HG03520 (cell line): ENCODE data around the gene MTUS2.
"Not testable (repeated sequence)": the region's sequence is repeated elsewhere in the genome, so short reads cannot be mapped to it uniquely, and the experiment has no call there.

Source experiments
- ATAC-seq: cut with Tn5 transposase; IDR thresholded peaks from one replicate; pipeline ENCODE4 v1.9.1; 2021; ENCODE audit warnings: mild to moderate bottlenecking, moderate library complexity; ENCODE audit not compliant: unreplicated experiment

MTUS2 gene

DNA sequence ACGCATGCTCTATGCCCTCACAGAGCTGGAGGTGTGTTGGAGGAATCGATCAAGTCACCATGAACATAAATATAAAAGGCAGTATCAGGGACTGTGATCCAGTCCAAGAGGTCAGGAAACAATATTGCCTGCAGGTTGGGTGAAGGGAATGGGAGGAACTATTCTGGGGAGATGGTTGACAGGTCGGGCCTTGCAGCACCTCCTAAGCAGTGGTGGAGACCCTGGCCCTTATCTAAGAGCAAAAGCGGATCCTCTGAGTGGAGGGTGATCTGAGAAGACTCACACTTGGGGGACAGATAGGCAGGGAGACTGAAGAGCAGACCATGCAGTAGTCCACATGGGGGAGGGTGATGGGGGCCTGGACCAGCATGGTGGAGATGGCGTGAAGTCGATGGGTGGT lies 561.9 kb downstream of the MTUS2 start:
- no peak for ATAC-seq

DNA sequence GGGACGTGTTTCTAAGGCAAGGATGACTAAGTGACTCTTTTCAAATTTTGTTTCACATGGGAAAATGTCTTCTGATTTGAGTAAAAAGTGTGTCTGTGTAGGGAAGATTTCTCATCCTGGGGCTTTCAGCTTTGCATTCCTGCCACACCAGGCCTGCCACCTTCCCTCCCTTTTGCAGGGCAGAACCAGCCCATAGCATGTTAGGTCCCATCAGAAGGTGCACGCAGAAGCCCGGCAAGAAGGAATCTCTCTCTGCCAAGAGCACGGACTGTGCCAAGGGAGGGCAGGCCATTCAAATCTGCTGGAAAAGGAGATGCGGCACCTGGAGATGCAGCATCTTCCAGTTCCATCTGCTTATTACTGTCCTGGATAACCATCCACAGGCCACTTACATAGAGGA lies 563.3 kb downstream of the MTUS2 start:
- ATAC-seq: no peak

DNA sequence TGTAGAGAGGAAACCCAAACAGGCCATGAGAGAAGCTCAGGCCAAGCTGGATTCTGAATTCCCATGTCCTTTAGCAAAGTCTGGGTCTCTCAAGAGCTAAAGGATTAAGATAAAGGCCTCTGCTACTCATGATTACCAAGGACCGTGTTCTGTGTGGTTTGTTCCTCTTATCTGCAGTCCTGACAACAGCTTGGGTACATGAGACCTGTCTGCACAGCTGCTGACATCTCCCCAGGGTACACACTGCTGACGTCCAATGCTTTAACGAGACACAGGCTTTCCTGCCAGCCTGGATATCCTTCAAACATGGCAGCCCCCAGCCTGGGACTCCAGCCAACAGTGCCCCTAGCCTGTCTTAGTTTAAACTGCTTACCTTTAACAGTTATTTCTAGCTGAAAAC lies 564.3 kb downstream of the MTUS2 start:
- ATAC-seq: no peak

DNA sequence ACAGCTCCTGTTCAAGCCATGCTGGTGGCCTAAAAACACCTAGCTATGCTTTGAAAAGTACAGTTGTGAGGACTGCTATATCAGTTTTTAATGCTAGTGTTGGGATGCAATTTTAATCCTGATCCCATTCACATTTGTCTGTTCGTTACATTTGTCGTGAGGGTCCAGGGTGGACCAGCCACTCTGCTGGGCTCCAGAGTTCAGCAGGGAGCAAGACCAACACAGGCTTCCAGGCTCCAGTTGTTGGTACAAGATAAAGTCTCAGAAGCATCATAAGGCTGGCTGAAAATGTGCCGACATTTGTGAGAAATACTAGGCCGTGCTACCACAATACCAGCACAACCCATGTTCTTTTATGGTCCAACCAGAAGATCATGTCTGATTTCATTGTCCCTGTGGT lies 564.7 kb downstream of the MTUS2 start:
- no peak for ATAC-seq

DNA sequence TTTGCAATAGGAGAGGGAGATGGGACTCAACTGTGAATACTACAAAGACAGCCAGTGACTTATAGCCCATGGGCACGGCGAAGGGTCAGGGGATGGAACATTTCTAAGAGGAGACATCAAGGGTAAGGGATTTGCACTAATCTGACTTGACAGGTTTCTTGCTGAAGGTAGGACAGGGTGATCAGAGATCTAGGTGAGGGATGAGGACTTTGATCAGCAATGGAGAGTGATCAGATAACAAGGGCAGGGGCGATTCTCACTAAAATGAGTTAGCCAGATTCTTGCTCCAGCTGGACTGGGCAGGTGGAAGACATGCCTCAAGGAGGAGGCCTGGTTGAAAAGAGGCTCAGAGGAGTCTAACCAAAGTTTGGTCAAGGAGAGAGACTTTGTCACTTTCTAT lies 566.1 kb downstream of the MTUS2 start:
- no peak for ATAC-seq

DNA sequence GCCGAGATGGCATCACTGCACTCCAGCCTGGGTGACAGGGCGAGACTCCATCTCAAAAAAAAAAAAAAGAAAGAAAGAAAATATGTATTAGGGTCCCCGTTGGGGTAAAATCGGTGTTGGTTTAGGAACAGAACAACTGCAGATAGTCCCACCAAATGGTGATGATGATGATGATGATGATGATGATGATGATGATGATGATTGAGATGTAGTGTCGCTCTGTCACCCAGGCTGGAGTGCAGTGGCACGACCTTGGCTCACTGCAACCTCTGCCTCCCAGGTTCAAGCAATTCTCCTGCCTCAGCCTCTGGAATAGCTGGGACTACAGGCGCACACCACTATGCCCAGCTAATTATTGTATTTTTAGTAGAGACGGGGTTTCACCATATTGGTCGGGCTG lies 570.5 kb downstream of the MTUS2 start:
- not testable (repeated sequence) for ATAC-seq

DNA sequence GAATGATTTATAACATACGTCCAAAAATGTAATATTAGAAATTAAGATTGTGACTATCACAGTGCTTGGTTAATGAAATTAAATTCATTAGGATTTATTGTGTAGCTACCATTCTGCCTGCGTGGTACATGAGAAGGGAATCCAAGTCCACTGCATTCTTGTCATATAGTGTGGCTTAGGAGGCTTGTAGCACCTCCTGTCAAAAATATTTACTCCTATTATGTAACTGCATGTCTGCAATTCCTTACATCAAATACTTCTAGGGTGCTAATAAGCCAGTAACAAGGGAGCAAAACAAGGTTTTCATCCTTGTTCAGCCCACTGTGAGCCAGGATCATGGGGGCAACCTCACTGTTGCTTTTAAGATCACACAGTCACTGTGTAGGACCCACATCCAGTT lies 576.3 kb downstream of the MTUS2 start:
- ATAC-seq: no peak

DNA sequence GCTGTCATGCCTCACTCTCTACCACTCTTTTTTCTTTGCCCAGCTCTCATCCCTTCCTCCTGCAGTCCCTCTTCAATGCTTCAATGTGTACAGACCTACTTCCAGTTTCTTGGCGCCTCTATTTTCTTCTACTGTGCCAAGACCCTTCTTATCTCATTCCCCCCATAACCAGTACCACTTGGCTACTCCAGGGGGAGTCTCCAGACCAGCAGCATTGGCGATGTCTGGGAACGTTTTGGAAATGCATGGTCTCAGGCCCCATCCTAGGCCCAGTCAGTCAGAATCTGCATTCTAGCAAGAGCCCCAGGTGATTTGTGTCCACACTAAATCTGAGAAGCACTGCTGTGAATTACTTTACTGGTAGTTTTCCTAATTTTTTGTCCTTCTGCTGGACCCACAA lies 577.1 kb downstream of the MTUS2 start:
- no peak for ATAC-seq

DNA sequence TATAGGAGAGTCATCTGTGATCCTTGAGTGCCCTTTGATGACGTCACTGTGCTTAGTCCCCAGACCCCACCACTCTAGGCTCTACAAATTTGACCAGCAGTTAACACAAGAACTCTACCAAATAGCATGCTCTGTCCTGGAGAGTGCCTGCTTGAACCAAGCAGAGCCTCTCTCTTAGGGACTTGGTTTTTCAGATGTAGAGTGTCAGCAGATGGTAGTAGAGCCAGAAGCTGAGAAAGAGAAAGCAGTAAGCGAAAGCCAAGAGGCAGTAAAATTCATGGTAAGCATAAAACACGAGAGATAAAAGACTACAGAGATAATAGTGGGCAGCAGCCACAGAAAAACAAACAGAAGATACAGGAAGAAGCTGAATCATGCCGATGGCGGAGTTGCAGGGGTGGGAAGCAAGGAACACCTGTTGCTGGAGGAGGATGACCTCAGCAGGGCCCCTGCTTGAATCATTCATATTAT lies 582.1 kb downstream of the MTUS2 start:
- no peak for ATAC-seq

DNA sequence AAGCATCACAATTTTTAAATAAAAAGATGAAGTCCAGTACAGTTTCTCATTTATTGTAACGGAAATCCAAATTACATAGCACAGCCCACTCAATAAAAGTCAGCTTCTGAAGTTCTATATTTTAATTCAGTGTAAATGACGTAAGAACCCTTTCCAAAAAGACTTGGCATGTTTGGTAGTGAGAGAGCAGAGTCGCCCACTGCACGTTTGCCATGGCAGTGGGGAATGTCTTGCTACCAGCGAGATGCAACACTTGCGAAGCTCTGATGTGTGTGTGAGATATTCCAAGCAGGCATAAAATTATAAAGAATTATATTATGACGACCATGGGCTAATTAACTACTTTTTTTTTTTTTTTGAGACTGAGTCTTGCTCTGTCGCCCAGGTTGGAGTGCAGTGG lies 585.3 kb downstream of the MTUS2 start:
- no peak for ATAC-seq

DNA sequence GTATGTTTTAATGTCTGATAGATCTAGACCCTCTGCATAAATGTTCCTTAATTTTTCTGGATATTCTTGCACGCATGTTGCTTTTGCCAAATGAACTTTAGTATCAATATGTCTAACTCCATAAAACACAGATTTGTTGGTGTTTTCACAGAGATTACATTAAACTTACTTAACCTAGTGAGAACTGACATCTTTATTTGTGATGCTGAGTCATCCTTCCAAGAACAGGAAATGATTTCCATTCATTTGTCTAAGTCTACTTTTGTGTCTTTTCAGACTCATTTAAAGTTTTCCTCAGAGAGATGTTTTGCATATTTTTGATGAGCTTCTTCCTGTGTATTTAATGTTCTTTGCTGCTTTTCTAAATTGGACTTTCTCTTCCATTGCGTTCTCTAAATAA lies 591.3 kb downstream of the MTUS2 start:
- ATAC-seq: no peak

DNA sequence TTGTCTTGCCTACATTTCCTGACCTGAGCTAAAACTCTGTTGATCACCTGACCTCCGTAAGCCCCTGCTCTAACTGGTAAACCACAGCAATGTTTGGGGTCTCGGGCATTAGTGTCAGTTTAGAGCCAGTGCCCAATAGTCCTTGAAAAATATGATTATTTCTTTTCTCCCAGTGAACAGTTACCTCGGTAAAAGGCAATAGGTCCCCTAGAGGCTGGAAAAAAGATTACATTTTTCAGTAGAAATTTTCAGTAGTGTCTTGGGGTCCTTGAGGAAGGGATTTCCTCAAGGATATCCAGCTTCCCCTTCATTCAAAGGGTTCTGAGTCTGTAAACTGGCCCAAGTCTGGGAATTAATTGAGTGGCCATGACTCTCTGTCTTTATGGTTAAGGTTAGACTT lies 597.9 kb downstream of the MTUS2 start:
- no peak for ATAC-seq

DNA sequence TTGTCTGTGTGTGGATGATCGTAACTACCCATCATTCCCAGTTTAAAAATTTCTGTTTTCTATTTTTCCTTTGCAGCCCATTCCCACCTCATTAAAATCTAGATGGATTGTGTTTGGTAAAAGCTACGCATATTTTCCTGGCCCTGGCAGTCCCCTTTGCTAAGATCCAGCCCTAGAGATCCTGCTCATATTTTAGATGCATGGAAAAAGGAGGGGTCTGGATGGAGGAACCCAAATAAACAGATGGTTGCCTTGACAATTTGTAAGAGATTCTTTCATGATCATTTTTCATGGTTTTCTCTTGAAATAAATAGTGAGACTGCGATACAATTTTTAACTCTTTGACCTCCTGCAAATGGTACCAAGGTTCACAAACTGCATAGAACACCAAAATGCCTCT lies 601.0 kb downstream of the MTUS2 start:
- no peak for ATAC-seq

DNA sequence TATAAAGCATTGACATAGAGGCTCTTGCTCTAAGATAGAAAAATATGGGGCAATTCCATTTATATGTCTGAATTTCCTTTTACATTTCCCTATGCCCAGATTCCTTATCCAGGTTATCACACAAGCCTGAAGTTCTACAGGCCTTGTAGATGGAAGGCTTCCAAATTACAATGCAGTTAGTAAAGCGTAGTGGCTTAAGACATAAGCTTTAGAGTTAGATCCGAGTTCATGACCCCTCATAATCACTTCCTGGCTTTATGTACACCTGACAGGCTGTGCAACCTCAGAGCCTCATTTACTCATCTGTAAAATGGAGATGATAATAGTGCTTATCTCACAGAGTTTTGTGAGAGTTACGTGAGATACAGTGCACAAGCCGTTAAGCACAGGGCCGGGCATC lies 601.9 kb downstream of the MTUS2 start:
- no peak for ATAC-seq

DNA sequence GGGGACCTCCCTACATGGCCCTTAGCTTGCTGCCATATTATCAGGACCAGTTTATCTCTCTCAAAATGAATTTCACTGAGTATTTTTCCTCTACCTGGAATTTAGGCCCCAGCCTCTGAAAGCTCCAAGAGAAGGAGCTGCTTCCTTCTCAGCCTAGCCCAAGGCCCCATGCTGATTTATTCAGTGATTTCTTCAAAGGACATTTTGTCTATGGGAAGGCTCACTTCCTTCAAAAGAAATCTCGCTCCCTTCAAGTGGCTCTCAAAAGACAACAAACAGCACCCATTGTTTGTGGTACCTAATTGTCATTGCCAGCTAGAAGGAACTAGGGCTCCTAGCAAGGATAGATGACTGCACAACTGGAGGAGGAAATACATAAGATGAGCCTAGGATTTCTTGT lies 602.9 kb downstream of the MTUS2 start:
- no peak for ATAC-seq

DNA sequence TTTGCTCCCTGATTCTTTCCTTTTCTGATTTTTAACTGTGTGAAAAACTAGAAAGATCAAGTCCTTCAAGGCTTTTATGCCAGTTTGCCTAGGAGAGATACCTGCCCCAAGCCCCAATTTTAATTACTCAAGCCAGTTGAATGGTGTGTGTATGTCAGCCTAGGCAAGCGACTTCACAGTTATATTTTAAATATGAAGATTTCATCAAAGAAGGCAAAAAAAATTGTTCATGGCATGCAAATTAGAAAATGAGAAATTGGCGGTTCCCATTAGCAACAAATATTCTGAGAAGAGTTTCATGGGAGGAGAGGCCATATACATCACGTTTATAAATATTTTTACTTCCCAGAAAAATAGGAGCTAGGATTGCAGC lies 607.8 kb downstream of the MTUS2 start:
- no peak for ATAC-seq

DNA sequence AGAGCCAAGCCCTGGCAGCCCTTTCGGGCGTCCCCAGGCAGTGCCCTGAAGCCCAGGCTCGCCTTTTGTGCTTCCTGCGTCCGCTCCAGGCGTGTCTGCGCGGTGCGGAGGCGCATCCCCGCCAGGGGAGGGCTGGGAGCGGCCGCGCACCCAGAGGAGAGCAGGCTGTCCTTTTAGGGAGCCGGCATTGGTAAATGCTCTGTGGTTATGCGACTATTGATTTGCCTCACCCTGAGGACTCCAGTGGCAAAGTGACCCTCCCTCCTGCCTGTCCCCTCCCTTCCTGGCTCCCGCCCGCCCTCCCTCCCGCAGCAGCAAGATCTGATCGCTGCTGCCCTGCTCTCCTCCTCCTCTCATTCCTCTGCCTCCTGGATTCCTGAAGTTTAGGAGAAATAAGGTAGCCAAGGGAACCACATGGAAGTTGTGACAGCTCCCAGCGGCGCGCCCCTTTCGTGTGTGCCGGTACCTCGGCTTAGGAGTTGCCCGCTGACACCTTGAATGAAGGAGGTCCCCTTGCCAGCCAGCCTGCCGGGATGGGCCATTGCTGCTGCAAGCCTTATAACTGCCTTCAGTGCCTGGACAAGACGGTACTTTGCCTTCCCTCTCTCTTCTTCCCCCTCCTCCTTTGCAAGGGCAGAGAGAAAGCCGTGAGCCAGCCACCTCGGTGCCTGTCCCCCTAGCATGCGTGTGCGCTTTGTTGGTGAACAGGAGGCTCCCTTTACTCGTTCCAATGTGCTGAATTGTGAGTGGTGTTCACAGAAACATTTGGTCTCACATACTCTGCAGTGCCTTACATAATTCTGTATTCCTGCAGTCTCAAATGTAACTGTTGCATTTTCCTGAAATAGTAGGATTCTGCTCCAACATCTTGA lies 608.4 kb downstream of the MTUS2 start:
- no peak for ATAC-seq

DNA sequence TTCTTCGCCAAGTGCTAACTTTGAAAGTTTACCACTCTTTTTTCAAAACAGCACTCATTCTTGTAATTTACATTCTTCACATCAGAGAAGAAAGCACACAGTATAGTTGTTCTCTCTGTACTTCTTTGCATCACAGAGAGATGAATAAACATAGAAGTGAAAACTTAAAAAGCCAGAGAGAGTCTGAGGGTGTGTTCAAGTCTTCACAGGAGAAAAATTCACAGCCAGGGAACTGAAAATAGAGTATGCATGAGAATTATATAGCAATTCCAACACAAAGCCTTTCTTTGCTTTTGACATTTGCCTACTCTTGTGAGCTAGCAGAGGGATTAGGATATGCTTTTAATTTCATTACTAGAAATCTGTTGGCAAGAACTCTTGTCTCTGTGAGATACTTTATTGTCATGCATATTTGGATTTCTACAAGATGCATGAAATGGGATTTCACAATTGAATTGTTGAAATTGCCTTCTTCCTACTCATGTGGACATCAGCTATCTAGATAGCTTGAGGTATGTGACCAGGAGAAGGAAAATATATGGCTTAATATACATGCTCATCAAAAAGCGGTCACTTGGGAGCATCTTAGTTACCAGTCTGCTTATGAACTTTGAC lies 609.3 kb downstream of the MTUS2 start:
- ATAC-seq: no peak

DNA sequence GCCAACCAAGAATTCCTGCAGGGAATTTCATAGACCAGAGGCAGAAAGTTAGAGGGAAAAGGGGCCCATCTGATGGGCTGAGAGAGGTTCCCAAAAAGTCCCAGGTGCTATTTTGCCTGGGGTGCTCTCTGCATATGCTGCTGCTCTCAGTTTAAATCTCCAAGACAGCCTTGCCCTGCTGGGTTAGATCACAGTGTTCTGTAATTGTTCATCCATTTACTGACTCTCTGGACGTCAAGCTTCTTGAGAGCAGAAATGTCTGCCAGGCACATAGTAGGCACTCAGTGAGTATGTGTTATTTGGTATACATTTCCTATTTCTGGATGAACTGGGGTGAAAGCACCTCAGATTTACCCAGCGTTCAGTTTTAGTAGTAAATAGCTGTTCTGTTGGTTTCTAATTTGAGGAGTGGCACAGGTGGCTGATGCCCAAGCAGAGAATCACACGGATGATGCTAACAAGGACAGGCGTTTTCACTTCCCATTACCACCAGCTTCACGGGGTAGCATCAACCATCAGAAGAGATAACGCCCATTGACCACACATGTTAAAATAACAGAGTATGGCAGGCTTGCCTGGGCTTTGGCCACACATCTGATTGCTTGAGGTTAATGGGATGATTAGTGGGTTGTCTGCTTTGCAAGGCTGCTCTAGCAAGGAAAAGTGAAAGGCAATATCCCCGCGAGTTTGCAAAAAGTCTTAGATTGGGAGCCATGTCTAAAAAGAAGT lies 614.2 kb downstream of the MTUS2 start:
- ATAC-seq: no peak

DNA sequence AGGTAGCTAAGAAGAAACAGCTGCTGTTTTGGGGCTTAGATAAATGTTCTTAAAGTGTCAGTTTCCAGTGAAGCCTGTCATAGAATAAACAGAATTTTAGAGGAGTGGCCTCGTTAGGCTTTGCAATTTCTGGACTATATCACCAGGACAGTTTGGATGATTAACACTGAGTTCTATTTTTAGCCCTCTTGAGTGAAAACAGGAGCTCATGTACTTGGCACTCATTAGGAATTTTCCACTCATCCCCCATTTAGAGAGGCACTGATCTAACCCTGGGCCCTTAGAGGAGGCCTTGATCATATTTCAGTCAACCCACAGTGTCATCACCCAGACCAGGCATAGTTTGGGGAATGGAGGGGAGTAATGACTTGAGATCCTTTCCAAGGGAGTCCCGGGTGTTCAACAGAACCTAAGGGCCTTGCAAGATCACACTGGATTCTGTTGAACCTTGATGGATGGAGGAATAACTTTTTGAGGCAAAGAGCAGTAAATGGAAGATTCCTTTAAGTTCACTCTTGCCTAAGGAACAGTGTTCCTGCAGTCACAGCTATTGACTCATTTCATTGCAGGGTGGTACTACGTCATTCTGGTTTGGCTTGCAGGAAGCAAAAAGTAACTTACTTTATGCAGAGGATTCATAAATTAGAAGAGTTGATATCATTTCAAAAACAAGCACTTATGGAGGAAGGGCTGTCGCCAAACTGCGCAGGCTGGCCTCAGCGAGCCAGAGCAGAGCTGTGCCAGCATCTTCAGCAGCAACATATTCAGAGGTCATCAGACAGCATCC lies 615.2 kb downstream of the MTUS2 start:
- no peak for ATAC-seq

DNA sequence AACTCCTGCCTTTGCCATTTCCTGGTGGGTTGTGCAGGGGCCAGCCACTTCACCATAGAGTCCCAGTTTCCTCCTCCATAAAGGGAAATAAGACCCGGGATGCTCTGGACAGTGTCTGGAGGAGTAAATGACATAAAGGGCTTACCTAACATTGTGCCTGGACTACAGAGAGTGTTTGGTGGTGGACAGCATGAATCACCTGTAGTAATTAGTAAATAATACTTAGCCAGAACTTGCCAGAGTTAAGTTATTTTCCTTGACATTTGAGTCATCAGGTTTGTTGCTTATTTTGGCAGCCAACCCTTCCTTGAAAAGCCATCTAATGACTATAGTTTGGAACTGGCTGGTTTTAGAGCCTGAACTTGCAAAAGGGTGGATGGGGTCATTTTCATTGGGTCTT lies 616.2 kb downstream of the MTUS2 start:
- ATAC-seq: no peak
